ENCODE results near the gene LRGUK.

DNA sequence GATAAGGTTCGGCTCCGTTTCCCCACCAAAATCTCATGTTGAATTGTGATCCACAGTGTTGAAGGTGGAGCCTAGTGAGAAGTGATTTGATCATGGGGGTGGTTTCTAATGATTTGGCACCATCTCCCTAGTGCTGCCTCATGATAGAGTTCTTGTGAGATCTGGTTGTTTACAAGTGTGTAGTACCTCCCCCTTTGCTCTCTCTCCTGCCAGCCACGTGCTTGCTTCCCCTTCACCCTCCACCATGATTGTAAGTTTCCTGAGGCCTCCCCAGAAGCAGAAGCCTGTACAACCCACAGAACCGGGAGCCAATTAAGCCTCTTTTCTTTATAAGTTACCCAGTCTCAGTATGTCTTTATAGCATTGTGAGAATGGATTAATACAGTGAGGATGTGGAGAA, 12.1 kb upstream of the LRGUK start:
- TF ChIP-seq, protein P1, sequence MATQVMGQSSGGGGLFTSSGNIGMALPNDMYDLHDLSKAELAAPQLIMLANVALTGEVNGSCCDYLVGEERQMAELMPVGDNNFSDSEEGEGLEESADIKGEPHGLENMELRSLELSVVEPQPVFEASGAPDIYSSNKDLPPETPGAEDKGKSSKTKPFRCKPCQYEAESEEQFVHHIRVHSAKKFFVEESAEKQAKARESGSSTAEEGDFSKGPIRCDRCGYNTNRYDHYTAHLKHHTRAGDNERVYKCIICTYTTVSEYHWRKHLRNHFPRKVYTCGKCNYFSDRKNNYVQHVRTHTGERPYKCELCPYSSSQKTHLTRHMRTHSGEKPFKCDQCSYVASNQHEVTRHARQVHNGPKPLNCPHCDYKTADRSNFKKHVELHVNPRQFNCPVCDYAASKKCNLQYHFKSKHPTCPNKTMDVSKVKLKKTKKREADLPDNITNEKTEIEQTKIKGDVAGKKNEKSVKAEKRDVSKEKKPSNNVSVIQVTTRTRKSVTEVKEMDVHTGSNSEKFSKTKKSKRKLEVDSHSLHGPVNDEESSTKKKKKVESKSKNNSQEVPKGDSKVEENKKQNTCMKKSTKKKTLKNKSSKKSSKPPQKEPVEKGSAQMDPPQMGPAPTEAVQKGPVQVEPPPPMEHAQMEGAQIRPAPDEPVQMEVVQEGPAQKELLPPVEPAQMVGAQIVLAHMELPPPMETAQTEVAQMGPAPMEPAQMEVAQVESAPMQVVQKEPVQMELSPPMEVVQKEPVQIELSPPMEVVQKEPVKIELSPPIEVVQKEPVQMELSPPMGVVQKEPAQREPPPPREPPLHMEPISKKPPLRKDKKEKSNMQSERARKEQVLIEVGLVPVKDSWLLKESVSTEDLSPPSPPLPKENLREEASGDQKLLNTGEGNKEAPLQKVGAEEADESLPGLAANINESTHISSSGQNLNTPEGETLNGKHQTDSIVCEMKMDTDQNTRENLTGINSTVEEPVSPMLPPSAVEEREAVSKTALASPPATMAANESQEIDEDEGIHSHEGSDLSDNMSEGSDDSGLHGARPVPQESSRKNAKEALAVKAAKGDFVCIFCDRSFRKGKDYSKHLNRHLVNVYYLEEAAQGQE (IDR thresholded peaks at IDR 0.05; ENCODE audit: unreplicated experiment): no peak
- TF ChIP-seq, protein P2, sequence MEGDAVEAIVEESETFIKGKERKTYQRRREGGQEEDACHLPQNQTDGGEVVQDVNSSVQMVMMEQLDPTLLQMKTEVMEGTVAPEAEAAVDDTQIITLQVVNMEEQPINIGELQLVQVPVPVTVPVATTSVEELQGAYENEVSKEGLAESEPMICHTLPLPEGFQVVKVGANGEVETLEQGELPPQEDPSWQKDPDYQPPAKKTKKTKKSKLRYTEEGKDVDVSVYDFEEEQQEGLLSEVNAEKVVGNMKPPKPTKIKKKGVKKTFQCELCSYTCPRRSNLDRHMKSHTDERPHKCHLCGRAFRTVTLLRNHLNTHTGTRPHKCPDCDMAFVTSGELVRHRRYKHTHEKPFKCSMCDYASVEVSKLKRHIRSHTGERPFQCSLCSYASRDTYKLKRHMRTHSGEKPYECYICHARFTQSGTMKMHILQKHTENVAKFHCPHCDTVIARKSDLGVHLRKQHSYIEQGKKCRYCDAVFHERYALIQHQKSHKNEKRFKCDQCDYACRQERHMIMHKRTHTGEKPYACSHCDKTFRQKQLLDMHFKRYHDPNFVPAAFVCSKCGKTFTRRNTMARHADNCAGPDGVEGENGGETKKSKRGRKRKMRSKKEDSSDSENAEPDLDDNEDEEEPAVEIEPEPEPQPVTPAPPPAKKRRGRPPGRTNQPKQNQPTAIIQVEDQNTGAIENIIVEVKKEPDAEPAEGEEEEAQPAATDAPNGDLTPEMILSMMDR (conservative IDR thresholded peaks at IDR 0.05; ENCODE audit: low read depth in 2 of 2): no peak
- TF ChIP-seq, protein P3, sequence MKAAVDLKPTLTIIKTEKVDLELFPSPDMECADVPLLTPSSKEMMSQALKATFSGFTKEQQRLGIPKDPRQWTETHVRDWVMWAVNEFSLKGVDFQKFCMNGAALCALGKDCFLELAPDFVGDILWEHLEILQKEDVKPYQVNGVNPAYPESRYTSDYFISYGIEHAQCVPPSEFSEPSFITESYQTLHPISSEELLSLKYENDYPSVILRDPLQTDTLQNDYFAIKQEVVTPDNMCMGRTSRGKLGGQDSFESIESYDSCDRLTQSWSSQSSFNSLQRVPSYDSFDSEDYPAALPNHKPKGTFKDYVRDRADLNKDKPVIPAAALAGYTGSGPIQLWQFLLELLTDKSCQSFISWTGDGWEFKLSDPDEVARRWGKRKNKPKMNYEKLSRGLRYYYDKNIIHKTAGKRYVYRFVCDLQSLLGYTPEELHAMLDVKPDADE (IDR thresholded peaks at IDR 0.05): no peak
- TF ChIP-seq POLR2AphosphoS5 (IDR thresholded peaks at IDR 0.05; ENCODE audit: low read depth) (no peak), EZH2 (IDR thresholded peaks at IDR 0.05; ENCODE audit: low read depth, unreplicated experiment) (no peak), EZH2phosphoT487 (IDR thresholded peaks at IDR 0.05; ENCODE audit: unreplicated experiment) (no peak), CREB1 (CRISPR knock-in tag; IDR thresholded peaks at IDR 0.05; ENCODE audit: low read depth) (no peak)
